Adipose tissue (tissue), 3 donors: Measurements from ENCODE around the gene ING3. TPM values are rescaled to one million over a fixed set of nuclear protein-coding genes. Genes with fewer than 3 reads are reported as not detected.

Experiments
- H3K27ac ChIP-seq: one replicate; pipeline ENCODE4 v1.5.1; 2013; ENCODE audit warnings: low read depth, low read length
- WGBS, 3 donors: extraction: QIAGEN DNeasy Blood & Tissue Kit; methylation state at CpG; one replicate each; pipeline ENCODE4 v1.1.7; 2013; 5-methylcytosine and 5-hydroxymethylcytosine counted together
- polyA plus RNA-seq, 3 donors: library from polyadenylated mRNA; stranded (reverse); fragments of 200-250 nt; gene quantifications; one replicate each; pipeline ENCODE4 v1.2.3, GENCODE V29; 2013
- donor health status: healthy with polysubstance abuse.
- donor health status: Bipolar disorder and iron deficiency.
- donor health status: healthy.

The ING3 gene
- polyA plus RNA-seq, 3 donors = 9.1 to 13.5 (median 11.9) TPM

GRCh38 chr7:121012919-121013318, 62.3 kb downstream of the ING3 start:
- 63 to 71% (median 67%) methylated on average over 2 of the region's 2 CpGs for WGBS, 3 donors
- no peak overlapping the region for H3K27ac ChIP-seq

GRCh38 chr7:121015560-121015959, 65.0 kb downstream of the ING3 start:
- H3K27ac ChIP-seq = no peak overlapping the region
- 89 to 93% (median 92%) methylated on average over 4 of the region's 4 CpGs for WGBS, 3 donors

- no peak overlapping the region for H3K27ac ChIP-seq
- 70 to 87% (median 75%) methylated on average over 2 of the region's 2 CpGs for WGBS, 3 donors
Measured at GRCh38 chr7:121016966-121017365, 66.4 kb downstream of the ING3 start.

GRCh38 chr7:121017586-121017985, 67.0 kb downstream of the ING3 start:
- 84 to 91% (median 85%) methylated on average over 1 of the region's 1 CpG for WGBS, 3 donors
- H3K27ac ChIP-seq = no peak overlapping the region

GRCh38 chr7:121019018-121019417, 68.4 kb downstream of the ING3 start:
- 43 to 70% (median 54%) methylated on average over 2 of the region's 2 CpGs for WGBS, 3 donors
- H3K27ac ChIP-seq = no peak overlapping the region

GRCh38 chr7:121020249-121020988, 69.8 kb downstream of the ING3 start:
- H3K27ac ChIP-seq = no peak overlapping the region
- 97% methylated on average over 1 of the region's 1 CpG for WGBS, 3 donors

GRCh38 chr7:121020989-121021969, 70.7 kb downstream of the ING3 start:
- 66 to 82% (median 79%) methylated on average over 5 of the region's 5 CpGs for WGBS, 3 donors
- no peak overlapping the region for H3K27ac ChIP-seq

GRCh38 chr7:121023194-121023593, 72.6 kb downstream of the ING3 start:
- no peak overlapping the region for H3K27ac ChIP-seq

GRCh38 chr7:121023683-121024511, 73.3 kb downstream of the ING3 start:
- WGBS, 3 donors = 49 to 74% (median 64%) methylated on average over 8 of the region's 8 CpGs
- H3K27ac ChIP-seq = no peak overlapping the region

- WGBS, 3 donors = 44 to 61% (median 45%) methylated on average over 5 of the region's 5 CpGs
- no peak overlapping the region for H3K27ac ChIP-seq
Measured at GRCh38 chr7:121024611-121025010, 74.0 kb downstream of the ING3 start.

GRCh38 chr7:121026159-121026558, 75.6 kb downstream of the ING3 start:
- 90 to 96% (median 92%) methylated on average over 1 of the region's 1 CpG for WGBS, 3 donors
- no peak overlapping the region for H3K27ac ChIP-seq

- no peak overlapping the region for H3K27ac ChIP-seq
Measured at GRCh38 chr7:121026577-121027111, 76.1 kb downstream of the ING3 start.

More at GRCh38 chr7:121026577-121027111, 76.1 kb downstream of the ING3 start:
- WGBS, 3 donors = 89 to 96% (median 95%) methylated on average over 3 of the region's 3 CpGs

Other genes with a start within 250 kb of the ING3 start
- gene TSPAN12, start 92.6 kb upstream of the ING3 start, polyA plus RNA-seq = 1 to 10 TPM; 5.3 to 9.2 (median 8.0) TPM
- 10 to 100 TPM in 2 of 3 donors, under 1 TPM in 1; 0.92 to 15.1 (median 13.9) TPM for gene CPED1, start 37.9 kb downstream of the ING3 start, polyA plus RNA-seq